K562 (cell line): ENCODE results near the gene ARHGAP25. TPM values are rescaled to one million over a fixed set of nuclear protein-coding genes. Genes with fewer than 3 reads are reported as not detected.

ENCODE experiments used
- ZNF583 ChIP-seq: fragments of 250-450 bp; sonication (Bioruptor Pico); IDR thresholded peaks from 2 replicates; pipeline ENCODE4 v1.4.0; 2020
- polyA plus RNA-seq, 8 experiments: library from polyadenylated mRNA; depleted of rRNA in 4 of 8; stranded (reverse) in 5 of 8; unstranded in 3 of 8; fragments of >200 nt; fragmentation: Nextera tagmentation in 2 of 8; fragmentation: Illumina TruSeq in 1 of 8; extraction: Ambion mirVana in 2 of 8; extraction: Trizol in 1 of 8; gene quantifications; 2 replicates each; pipeline versions ENCODE4 v1.2.1 to v1.2.3, GENCODE V29; 2011 to 2014; ENCODE audit warnings: inconsistent platforms in 1 of 8, missing spikeins in 1 of 8
- total RNA-seq, 7 experiments: library from RNA; depleted of rRNA in 6 of 7; stranded (reverse); fragments of >200 nt in 6 of 7; fragmentation: Illumina TruSeq in 2 of 7; extraction: Trizol in 2 of 7; gene quantifications; 2 replicates each; pipeline versions ENCODE4 v1.2.1 to v1.2.3, GENCODE V29; 2011 to 2021; ENCODE audit warnings: low replicate concordance in 1 of 7
- TF ChIP-seq, protein P1 (sequence below), 2 experiments: fragments of 450-650 bp in 1 of 2; sonication (generic) in 1 of 2; formaldehyde crosslinking in 1 of 2; IDR thresholded peaks; 2 replicates each; pipeline versions ENCODE4 v1.7.1 to v1.9.0; 2016 to 2022; ENCODE audit warnings: inconsistent platforms in 1 of 2, mild to moderate bottlenecking in 1 of 2, missing genetic modification reagents in 1 of 2

The ARHGAP25 gene
- total and polyA plus RNA-seq, 9 of the 15 experiments (the other 6 are each of a cell fraction or from before 2014, with no cell fraction given): 4.9 to 14.8 (median 10.7) TPM

DNA sequence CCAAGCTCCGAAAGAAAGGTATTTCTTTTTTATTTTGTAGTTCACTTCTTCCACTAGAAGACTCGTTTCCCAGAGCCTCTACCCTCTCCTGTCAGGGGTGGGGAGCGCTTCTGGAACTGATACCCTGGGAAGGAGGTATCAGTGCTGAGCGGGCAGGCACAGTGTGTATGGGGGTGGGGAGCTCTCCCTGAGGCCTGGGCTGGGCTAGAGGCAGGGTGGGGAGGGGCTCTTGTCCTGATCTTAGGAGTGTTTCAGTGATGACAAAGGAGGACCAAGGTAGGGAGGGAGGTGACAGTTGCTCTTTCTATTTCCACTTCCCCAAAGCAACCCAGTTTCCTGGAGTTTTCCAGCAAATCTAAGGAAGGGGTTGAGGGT, 65.4 kb downstream of the ARHGAP25 start (continued):
- TF ChIP-seq, protein P1, sequence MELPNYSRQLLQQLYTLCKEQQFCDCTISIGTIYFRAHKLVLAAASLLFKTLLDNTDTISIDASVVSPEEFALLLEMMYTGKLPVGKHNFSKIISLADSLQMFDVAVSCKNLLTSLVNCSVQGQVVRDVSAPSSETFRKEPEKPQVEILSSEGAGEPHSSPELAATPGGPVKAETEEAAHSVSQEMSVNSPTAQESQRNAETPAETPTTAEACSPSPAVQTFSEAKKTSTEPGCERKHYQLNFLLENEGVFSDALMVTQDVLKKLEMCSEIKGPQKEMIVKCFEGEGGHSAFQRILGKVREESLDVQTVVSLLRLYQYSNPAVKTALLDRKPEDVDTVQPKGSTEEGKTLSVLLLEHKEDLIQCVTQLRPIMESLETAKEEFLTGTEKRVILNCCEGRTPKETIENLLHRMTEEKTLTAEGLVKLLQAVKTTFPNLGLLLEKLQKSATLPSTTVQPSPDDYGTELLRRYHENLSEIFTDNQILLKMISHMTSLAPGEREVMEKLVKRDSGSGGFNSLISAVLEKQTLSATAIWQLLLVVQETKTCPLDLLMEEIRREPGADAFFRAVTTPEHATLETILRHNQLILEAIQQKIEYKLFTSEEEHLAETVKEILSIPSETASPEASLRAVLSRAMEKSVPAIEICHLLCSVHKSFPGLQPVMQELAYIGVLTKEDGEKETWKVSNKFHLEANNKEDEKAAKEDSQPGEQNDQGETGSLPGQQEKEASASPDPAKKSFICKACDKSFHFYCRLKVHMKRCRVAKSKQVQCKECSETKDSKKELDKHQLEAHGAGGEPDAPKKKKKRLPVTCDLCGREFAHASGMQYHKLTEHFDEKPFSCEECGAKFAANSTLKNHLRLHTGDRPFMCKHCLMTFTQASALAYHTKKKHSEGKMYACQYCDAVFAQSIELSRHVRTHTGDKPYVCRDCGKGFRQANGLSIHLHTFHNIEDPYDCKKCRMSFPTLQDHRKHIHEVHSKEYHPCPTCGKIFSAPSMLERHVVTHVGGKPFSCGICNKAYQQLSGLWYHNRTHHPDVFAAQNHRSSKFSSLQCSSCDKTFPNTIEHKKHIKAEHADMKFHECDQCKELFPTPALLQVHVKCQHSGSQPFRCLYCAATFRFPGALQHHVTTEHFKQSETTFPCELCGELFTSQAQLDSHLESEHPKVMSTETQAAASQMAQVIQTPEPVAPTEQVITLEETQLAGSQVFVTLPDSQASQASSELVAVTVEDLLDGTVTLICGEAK (IDR thresholded peaks at IDR 0.05): no peak
- TF ChIP-seq, protein P1 (CRISPR knock-in tag; IDR thresholded peaks at IDR 0.05): no peak
- no peak for TF ChIP-seq ZNF583 (CRISPR knock-in tag)
